DOHH2 (cell line): ENCODE measurements around the gene KRTAP10-5.

Source experiments
- CTCF ChIP-seq: fragments of 200-600 bp; sonication (generic); IDR thresholded peaks from one replicate; pipeline ENCODE4 v1.5.1; 2014; ENCODE audit warnings: antibody characterized with exemption, mild to moderate bottlenecking, low read depth, low read length; ENCODE audit not compliant: poor library complexity, severe bottlenecking
- EZH2phosphoT487 ChIP-seq: fragments of 200-600 bp; sonication (generic); IDR thresholded peaks from 2 replicates; pipeline ENCODE4 v1.6.1; 2017; ENCODE audit warnings: borderline replicate concordance, mild to moderate bottlenecking, antibody characterized with exemption, low read length, moderate library complexity, mixed read lengths

- TF ChIP-seq CTCF (no peak), EZH2phosphoT487 (no peak)
Measured at GRCh38 chr21:44603109-44603875, 22.9 kb upstream of the KRTAP10-5 start.
